Heart left ventricle (tissue), 16 donors: Measurements from ENCODE around the gene CLCN3. TPM values are rescaled to one million over a fixed set of nuclear protein-coding genes. Genes with fewer than 3 reads are reported as not detected.
"Not testable (repeated sequence)": the region's sequence is repeated elsewhere in the genome, so short reads cannot be mapped to it uniquely, and the experiment has no call there.

Experiments
- ATAC-seq, 4 donors: fragments of 200-7000 bp; cut with Tn5 transposase; one replicate each; pipeline ENCODE4 v1.9.1; 2020 to 2022; ENCODE audit warnings: moderate library complexity in 4 of 4, mild to moderate bottlenecking in 3 of 4, moderate number of reproducible peaks in 1 of 4
- DNase-seq, 5 donors: peaks; one replicate each; pipeline ENCODE4 v3.0.0-alpha.2; 2020
- H3K27ac ChIP-seq, 12 donors: fragments of 200-600 bp; sonication (generic) in 4 of 12; one replicate each; pipeline versions ENCODE4 v1.5.0 to v1.8.0; 2016 to 2022; ENCODE audit warnings: mild to moderate bottlenecking in 2 of 12
- H3K27me3 ChIP-seq, 9 donors: fragments of 200-600 bp; sonication (generic) in 2 of 9; one replicate each; pipeline versions ENCODE4 v1.5.1 to v1.8.0; 2016 to 2022; ENCODE audit warnings: mild to moderate bottlenecking in 3 of 9
- H3K36me3 ChIP-seq, 9 donors: fragments of 200-600 bp; sonication (generic) in 2 of 9; one replicate each; pipeline versions ENCODE4 v1.5.0 to v1.8.0; 2018 to 2022; ENCODE audit warnings: mild to moderate bottlenecking in 2 of 9
- H3K4me1 ChIP-seq, 12 donors: fragments of 200-600 bp; sonication (generic) in 4 of 12; one replicate each; pipeline versions ENCODE4 v1.5.0 to v1.8.0; 2016 to 2022; ENCODE audit warnings: mild to moderate bottlenecking in 3 of 12
- H3K4me3 ChIP-seq, 12 donors: fragments of 200-600 bp; sonication (generic) in 4 of 12; one replicate each; pipeline versions ENCODE4 v1.5.0 to v1.8.0; 2017 to 2022; ENCODE audit warnings: mild to moderate bottlenecking in 9 of 12, moderate library complexity in 4 of 12
- H3K9me3 ChIP-seq, 12 donors: fragments of 200-600 bp; sonication (generic) in 4 of 12; one replicate each; pipeline versions ENCODE4 v1.5.0 to v1.8.0; 2016 to 2022; ENCODE audit warnings: mild to moderate bottlenecking in 1 of 12
- POLR2A ChIP-seq, 2 donors: fragments of 450-650 bp; IDR thresholded peaks; one replicate each; pipeline ENCODE4 v1.6.1; 2017; ENCODE audit warnings: antibody characterized with exemption in 2 of 2, mild to moderate bottlenecking in 2 of 2, moderate library complexity in 2 of 2
- WGBS, 4 donors: extraction: QIAGEN DNeasy Blood & Tissue Kit in 2 of 4; methylation state at CpG; one replicate each; pipeline versions ENCODE4 v1.1.5 to v1.1.7; 2013 to 2018; 5-methylcytosine and 5-hydroxymethylcytosine counted together
- intact Hi-C, 10 donors: fragments of 100-400 bp; cut with DNase I; formaldehyde crosslinking; loops; one replicate each; pipeline versions ENCODE4 v1.11.1 to v1.14.2; 2022
- polyA plus RNA-seq, 2 donors: library from polyadenylated mRNA; stranded (reverse); fragments of 200-250 nt; gene quantifications; one replicate each; pipeline ENCODE4 v1.2.3, GENCODE V29; 2013
- total RNA-seq, 9 donors: library from RNA; depleted of rRNA in 2 of 9; stranded (reverse); fragments of >200 nt in 2 of 9; fragmentation: NEBNext Ultra II Directional in 3 of 9; extraction: Animal tissue kit (Norgen Biotek cat#: 25700) in 3 of 9; gene quantifications; one replicate each; pipeline versions ENCODE4 v1.1.0 to v1.2.4, GENCODE V29; 2016 to 2023
- TF ChIP-seq, protein P1 (sequence below), 12 donors: fragments of 200-600 bp; sonication (generic) in 4 of 12; IDR thresholded peaks; one replicate each; pipeline versions ENCODE4 v1.5.0 to v1.8.0; 2018 to 2022; ENCODE audit warnings: antibody characterized with exemption in 12 of 12, mild to moderate bottlenecking in 5 of 12
- donor health status: ischemic (EF 13 %, LVEDD 7.1; RV severe dilation, severe dysfunction).
- donor health status: healthy with polysubstance abuse.
- donor health status: DM: no; HTN: yes; CAD: no.
- donor health status: DM: no; HTN: no; CAD: no.
- donor health status: ischemic (EF 25% LVEDD 6.9; RV normal size, moderate dysfunction).
- donor health status: ischemic (EF 25% LVEDD 5.7; RV mildly dilated, moderate dysfunction).
- donor health status: healthy.
- donor health status: DM: yes; HTN: yes; CAD: no.
- donor health status: ischemic (EF 35%, LVEDD 5.7; RV mildly dilated, moderate dysfunction).
- donor health status: nonischemic (EF 11% LVEDD 7.7; RV severe dilation, severe dysfunction).
- donor health status: DM: yes; HTN: yes; CAD: no.
- donor health status: PGD.
- donor health status: ischemic (EF 29% LVEDD 5.4; RV normal size, mild dysfunction).
- donor health status: nonischemic (EF 23%, LVEDD 6.1; RV moderate dilation, normal function).

The CLCN3 gene
- total and polyA plus RNA-seq, 11 donors = 17.4 to 86.2 (median 57.4) TPM

DNA sequence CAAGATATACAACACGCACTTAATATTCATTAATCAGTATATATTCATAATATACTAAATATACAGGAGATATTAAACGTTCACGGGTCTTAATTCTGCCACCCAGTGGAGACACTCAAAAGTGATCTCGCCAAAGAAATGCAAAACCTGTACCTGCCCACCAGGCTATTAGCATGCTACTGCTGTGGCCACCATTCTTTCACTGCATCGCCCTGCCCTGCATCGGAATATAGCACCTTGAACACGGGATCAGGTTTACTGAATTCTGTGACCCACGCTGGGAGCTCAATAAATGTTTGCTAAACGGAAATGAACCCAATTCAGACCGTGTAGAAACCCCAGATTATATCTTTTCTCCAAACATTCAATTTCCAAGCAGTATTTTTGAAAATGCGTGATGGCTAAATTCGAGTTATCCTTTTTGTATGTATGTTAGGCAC lies 840 bp upstream of the CLCN3 start:
- DNase-seq (peak in 3 of 5 donors; percentile 35 to 39 (median 35)), ATAC-seq (peak; percentile 8 to 54 (median 40))
- Histone ChIP-seq H3K4me1 (peaks cover 0 to 34% (median 21%) of the 10 kb centered on the region in 12 donors), H3K9me3 (no peaks in the 10 kb centered on the region), H3K4me3 (peak overlapping the region; percentile 55 to 84 (median 71)), H3K27me3 (no peaks in the 10 kb centered on the region), H3K36me3 (no peaks in the 10 kb centered on the region), H3K27ac (peak overlapping the region; percentile 87 to 97 (median 94))
- TF ChIP-seq, protein P1, sequence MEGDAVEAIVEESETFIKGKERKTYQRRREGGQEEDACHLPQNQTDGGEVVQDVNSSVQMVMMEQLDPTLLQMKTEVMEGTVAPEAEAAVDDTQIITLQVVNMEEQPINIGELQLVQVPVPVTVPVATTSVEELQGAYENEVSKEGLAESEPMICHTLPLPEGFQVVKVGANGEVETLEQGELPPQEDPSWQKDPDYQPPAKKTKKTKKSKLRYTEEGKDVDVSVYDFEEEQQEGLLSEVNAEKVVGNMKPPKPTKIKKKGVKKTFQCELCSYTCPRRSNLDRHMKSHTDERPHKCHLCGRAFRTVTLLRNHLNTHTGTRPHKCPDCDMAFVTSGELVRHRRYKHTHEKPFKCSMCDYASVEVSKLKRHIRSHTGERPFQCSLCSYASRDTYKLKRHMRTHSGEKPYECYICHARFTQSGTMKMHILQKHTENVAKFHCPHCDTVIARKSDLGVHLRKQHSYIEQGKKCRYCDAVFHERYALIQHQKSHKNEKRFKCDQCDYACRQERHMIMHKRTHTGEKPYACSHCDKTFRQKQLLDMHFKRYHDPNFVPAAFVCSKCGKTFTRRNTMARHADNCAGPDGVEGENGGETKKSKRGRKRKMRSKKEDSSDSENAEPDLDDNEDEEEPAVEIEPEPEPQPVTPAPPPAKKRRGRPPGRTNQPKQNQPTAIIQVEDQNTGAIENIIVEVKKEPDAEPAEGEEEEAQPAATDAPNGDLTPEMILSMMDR (IDR thresholded peaks at IDR 0.05) = peak in 11 of 12 donors; percentile 32 to 71 (median 55)
- TF ChIP-seq POLR2A (IDR thresholded peaks at IDR 0.05) = no peak
- intact Hi-C loops = loop anchor here in 9 of 10 donors (5.0 to 10.0 kb wide), 10 partner anchors 48 to 428 kb away; partner anchors contain the start of gene HPF1 (in 1 of the 9)
- WGBS, 4 donors = 1 to 3% (median 2%) methylated on average over 12 of the region's 12 CpGs

DNA sequence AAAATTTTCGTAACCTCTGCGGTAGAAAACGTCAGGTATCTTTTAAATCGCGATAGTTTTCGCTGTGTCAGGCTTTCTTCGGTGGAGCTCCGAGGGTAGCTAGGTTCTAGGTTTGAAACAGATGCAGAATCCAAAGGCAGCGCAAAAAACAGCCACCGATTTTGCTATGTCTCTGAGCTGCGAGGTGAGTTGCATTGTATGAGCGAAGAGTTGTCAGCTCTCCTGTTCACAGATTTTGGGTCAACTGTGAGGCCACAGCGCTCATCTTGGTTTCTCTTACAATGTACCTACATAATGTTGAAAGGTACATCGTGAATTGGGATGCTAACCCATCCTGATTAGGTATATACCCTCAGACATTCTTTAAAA lies 486 bp downstream of the CLCN3 start:
- peak overlapping the region; percentile 55 to 84 (median 71) for H3K4me3 ChIP-seq
- intact Hi-C loops = loop anchor here in 8 of 10 donors (1.0 to 10.0 kb wide), 9 partner anchors 9 to 404 kb away; partner anchors contain the start of genes MFAP3L (in 1 of the 8) and NEK1 (in 1 of the 8)
- peak overlapping the region; percentile 81 to 97 (median 92) for H3K27ac ChIP-seq
- no peak for TF ChIP-seq POLR2A (IDR thresholded peaks at IDR 0.05)
- TF ChIP-seq, protein P1 (IDR thresholded peaks at IDR 0.05) = no peak
- 0% methylated on average over 14 of the region's 14 CpGs for WGBS, 4 donors
- peak in 1 of 5 donors; percentile 22 for DNase-seq
- no peaks in the 10 kb centered on the region for H3K36me3 ChIP-seq
- ATAC-seq = peak in 2 of 4 donors; percentile 2 to 5
- no peaks in the 10 kb centered on the region for H3K27me3 ChIP-seq
- peaks cover 0 to 38% (median 24%) of the 10 kb centered on the region in 12 donors for H3K4me1 ChIP-seq
- no peaks in the 10 kb centered on the region for H3K9me3 ChIP-seq

DNA sequence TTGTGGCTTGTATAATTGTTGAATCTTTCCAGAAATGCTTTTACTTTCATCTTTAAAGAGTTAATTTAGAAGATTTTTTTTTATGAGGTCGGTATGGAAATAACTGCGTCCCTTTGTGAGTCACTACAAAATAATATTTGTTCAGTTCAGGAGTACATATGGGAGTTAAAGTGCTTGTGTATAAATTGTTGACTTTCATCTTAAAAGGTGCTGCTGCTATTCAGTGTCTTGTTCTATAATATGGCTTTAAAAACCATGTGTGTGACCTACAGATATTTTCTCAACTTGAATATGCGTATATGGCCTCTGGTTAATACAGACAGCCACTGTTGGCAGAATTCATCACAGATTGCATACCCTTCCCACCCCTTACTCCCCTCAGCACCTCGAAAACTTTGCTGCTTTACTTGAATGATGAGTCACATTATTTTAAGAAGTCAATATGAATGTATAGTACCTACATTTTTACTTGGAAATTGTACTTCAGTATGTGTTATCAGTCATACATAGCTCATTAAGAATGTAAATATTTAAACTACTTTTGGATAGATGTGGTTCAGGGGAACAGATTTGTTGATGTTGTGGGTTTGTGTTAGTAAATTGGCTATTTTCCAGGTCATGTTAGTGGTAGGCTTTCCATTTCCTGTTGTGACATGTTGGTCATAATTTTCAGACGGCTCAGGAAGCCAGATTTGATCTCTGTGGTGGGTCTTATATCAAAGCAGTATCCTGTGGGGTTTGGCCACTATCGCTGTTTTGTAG lies 1.5 kb downstream of the CLCN3 start:
- ATAC-seq = no peak
- H3K4me1 ChIP-seq = peaks cover 0 to 48% (median 30%) of the 10 kb centered on the region in 12 donors

DNA sequence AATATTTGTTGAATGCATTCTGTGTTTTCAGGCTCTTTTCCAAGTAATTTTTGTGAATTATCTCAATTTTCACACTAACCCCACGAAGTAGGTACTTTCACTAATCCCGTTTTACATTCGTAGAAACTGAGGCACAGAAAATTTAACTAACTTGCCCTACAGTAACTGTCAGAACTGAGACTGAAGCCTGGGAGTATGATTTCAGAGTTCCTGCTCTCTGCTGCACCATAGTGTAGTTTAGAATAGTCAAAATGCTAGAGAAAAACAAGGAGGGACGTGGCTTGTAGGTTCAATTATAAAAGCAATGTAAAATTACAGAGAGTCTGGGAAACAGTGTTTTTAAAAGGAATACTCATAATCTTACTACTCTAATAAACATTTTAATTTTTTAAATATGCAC lies 2.2 kb downstream of the CLCN3 start:
- H3K27me3 ChIP-seq = no peaks in the 10 kb centered on the region
- DNase-seq (no peak), ATAC-seq (no peak)
- no peaks in the 10 kb centered on the region for H3K36me3 ChIP-seq
- 17 to 29% (median 22%) methylated on average over 4 of the region's 4 CpGs for WGBS, 4 donors
- peaks cover 0 to 55% (median 32%) of the 10 kb centered on the region in 12 donors for H3K4me1 ChIP-seq
- H3K27ac ChIP-seq = peak overlapping the region in 11 of 12 donors; percentile 59 to 97 (median 93)
- H3K4me3 ChIP-seq = peak overlapping the region in 10 of 12 donors; percentile 55 to 84 (median 72)
- intact Hi-C loops = loop anchor here in 3 of 10 donors (5.0 to 10.0 kb wide), 4 partner anchors 40 to 402 kb away; partner anchors contain the start of gene MFAP3L (in 1 of the 3)
- no peak for TF ChIP-seq POLR2A (IDR thresholded peaks at IDR 0.05)
- TF ChIP-seq, protein P1 (IDR thresholded peaks at IDR 0.05) = no peak
- H3K9me3 ChIP-seq = no peaks in the 10 kb centered on the region

More for the DNA sequence above, 1.5 kb downstream of the CLCN3 start:
- H3K36me3 ChIP-seq = no peaks in the 10 kb centered on the region
- intact Hi-C loops = loop anchor here in 8 of 10 donors (2.0 to 10.0 kb wide), 7 partner anchors 37 to 403 kb away; partner anchors contain the start of gene MFAP3L (in 1 of the 8)
- TF ChIP-seq POLR2A (IDR thresholded peaks at IDR 0.05) = no peak
- H3K9me3 ChIP-seq = no peaks in the 10 kb centered on the region
- no peak for DNase-seq
- WGBS, 4 donors = 4 to 8% (median 6%) methylated on average over 6 of the region's 6 CpGs
- peak overlapping the region; percentile 55 to 84 (median 71) for H3K4me3 ChIP-seq
- peak overlapping the region in 11 of 12 donors; percentile 59 to 97 (median 93) for H3K27ac ChIP-seq
- H3K27me3 ChIP-seq = no peaks in the 10 kb centered on the region

DNA sequence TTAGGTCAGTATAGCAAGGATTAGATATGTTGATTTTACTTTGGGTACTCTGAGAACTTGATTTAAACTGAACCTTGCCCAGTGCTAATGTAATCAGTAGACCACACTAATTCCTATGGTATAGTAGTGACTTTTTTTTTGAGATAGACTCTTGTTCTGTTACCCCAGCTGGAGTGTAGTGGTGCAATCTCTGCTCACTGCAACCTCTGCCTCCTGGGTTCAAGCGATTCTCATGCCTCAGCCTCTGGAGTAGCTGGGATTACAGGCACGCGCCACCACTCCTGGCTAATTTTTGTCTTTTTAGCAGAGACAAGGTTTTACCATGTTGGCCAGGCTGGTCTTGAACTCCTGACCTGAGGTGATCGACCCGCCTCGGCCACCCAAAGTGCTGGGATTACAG lies 3.6 kb downstream of the CLCN3 start:
- intact Hi-C loops = loop anchor here in 3 of 10 donors (5.0 to 10.0 kb wide), 4 partner anchors 38 to 401 kb away; partner anchors contain the start of gene MFAP3L (in 1 of the 3)
- peaks cover 0 to 67% (median 32%) of the 10 kb centered on the region in 12 donors for H3K4me1 ChIP-seq
- 71 to 88% (median 82%) methylated on average over 6 of the region's 6 CpGs for WGBS, 4 donors
- not testable (repeated sequence) for H3K9me3 ChIP-seq, ATAC-seq, H3K36me3 ChIP-seq, H3K27me3 ChIP-seq, H3K4me3 ChIP-seq, DNase-seq
- H3K27ac ChIP-seq = peak overlapping the region in 1 of 12 donors; percentile 1
